ENCODE measurements around the gene CPSF2.

DNA sequence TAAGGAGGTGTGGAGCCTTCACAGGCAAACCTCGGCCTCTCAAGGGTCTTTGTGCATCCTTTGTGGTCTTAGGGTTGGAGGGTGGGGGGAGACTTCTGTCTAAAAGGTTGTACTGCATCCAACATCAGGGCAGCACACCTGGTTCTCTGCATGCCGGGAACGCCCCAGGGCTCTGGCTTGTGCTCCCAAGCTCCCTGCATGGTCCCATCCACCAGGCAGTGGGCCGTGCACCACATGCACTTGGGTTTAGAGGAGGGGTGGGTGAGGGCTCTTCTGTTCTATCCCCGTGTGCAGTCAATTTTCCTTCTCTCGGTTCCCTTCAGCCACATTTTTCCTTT is 86.1 kb downstream of the CPSF2 start:
- TF ChIP-seq, protein P1, sequence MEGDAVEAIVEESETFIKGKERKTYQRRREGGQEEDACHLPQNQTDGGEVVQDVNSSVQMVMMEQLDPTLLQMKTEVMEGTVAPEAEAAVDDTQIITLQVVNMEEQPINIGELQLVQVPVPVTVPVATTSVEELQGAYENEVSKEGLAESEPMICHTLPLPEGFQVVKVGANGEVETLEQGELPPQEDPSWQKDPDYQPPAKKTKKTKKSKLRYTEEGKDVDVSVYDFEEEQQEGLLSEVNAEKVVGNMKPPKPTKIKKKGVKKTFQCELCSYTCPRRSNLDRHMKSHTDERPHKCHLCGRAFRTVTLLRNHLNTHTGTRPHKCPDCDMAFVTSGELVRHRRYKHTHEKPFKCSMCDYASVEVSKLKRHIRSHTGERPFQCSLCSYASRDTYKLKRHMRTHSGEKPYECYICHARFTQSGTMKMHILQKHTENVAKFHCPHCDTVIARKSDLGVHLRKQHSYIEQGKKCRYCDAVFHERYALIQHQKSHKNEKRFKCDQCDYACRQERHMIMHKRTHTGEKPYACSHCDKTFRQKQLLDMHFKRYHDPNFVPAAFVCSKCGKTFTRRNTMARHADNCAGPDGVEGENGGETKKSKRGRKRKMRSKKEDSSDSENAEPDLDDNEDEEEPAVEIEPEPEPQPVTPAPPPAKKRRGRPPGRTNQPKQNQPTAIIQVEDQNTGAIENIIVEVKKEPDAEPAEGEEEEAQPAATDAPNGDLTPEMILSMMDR (IDR thresholded peaks at IDR 0.05) = no peak
- TF ChIP-seq POLR2A (IDR thresholded peaks at IDR 0.05) = no peak
